ENCODE results near the gene FHOD3.

DNA sequence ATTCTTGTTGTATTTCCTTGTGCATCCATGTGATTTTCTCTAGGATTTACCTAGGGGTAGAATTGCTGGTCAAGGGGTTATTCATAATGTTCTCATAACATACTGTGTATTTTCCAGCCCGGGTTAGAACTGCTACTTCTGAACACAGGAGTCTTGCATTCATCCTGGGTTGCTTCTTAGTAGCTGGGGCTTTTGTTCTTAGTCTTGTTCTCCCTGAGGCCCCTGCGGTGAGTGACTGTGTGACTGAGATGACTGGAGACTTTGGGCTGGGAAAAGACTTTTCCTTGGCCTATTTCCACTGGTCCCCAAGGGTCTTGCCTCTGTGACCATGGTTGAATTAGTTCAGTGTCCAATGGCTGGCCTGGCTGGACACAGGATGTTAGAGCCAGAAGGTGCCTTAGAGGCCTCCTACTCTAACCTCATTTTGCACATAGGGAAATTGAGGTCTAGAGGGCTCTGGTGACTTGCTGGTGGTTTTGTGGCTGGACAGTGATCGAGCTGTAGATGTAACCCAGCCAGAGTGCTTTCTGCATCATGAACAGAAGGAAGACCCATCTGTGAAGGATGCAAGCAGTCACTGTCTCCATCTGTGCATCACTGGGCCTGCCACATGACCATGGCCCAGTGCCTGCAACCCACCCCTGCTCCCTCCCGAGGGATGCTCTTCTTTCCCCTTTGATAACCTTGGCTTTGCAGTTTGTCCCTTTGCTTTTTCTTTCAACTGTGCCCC is 233.3 kb downstream of the FHOD3 start:
- TF ChIP-seq, protein P1, sequence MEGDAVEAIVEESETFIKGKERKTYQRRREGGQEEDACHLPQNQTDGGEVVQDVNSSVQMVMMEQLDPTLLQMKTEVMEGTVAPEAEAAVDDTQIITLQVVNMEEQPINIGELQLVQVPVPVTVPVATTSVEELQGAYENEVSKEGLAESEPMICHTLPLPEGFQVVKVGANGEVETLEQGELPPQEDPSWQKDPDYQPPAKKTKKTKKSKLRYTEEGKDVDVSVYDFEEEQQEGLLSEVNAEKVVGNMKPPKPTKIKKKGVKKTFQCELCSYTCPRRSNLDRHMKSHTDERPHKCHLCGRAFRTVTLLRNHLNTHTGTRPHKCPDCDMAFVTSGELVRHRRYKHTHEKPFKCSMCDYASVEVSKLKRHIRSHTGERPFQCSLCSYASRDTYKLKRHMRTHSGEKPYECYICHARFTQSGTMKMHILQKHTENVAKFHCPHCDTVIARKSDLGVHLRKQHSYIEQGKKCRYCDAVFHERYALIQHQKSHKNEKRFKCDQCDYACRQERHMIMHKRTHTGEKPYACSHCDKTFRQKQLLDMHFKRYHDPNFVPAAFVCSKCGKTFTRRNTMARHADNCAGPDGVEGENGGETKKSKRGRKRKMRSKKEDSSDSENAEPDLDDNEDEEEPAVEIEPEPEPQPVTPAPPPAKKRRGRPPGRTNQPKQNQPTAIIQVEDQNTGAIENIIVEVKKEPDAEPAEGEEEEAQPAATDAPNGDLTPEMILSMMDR (IDR thresholded peaks at IDR 0.05) = no peak
- TF ChIP-seq POLR2A (IDR thresholded peaks at IDR 0.05) = no peak
